ENCODE measurements around the gene KIN.
A peak's percentile ranks its signal among the peaks of the same experiment; 100 is the strongest.
"Not testable (repeated sequence)": the region's sequence is repeated elsewhere in the genome, so short reads cannot be mapped to it uniquely, and the experiment has no call there.

KIN gene, protein sequence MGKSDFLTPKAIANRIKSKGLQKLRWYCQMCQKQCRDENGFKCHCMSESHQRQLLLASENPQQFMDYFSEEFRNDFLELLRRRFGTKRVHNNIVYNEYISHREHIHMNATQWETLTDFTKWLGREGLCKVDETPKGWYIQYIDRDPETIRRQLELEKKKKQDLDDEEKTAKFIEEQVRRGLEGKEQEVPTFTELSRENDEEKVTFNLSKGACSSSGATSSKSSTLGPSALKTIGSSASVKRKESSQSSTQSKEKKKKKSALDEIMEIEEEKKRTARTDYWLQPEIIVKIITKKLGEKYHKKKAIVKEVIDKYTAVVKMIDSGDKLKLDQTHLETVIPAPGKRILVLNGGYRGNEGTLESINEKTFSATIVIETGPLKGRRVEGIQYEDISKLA

GRCh38 chr10:7787857-7788638 lies at the start of gene KIN, which contains the start of gene ATP5F1C:
KIN (minus strand) TSS chr10:7787993; CDS start chr10:7787933, 60 bp downstream.
ATP5F1C (plus strand) TSS chr10:7788177; CDS start chr10:7788208, 31 bp downstream.
- FAIRE-seq = peak; percentile 90

GRCh38 chr10:7836571-7836970 lies 48.8 kb upstream of the KIN start:
- FAIRE-seq = no peak

DNA sequence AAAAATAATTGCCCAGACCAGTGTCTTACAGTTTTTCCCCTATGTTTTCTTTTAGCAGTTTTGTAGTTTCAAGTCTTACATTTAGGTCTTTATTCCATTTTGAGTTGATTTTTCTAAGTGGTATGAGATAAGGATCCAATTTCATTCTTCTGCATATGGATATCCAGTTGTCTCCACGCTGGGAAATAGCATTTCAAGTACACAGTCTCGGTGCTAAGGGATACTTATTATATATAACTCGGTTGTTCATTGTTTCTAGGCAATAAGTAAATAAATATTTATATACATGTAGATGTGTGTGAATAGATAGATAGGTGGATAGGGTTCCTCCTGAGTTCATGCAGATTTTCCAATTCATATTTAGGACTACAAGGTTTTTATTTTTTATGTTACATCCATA lies 46.5 kb upstream of the KIN start:
- FAIRE-seq = no peak

- no peak for FAIRE-seq
Measured at GRCh38 chr10:7833210-7833609, 45.4 kb upstream of the KIN start.

- no peak for FAIRE-seq
Measured at GRCh38 chr10:7832060-7832459, 44.3 kb upstream of the KIN start.

GRCh38 chr10:7829289-7829834 lies 41.6 kb upstream of the KIN start:
- no peak for FAIRE-seq

GRCh38 chr10:7826971-7827370 lies 39.2 kb upstream of the KIN start:
- no peak for FAIRE-seq

GRCh38 chr10:7824251-7824650 lies 36.5 kb upstream of the KIN start:
- no peak for FAIRE-seq

DNA sequence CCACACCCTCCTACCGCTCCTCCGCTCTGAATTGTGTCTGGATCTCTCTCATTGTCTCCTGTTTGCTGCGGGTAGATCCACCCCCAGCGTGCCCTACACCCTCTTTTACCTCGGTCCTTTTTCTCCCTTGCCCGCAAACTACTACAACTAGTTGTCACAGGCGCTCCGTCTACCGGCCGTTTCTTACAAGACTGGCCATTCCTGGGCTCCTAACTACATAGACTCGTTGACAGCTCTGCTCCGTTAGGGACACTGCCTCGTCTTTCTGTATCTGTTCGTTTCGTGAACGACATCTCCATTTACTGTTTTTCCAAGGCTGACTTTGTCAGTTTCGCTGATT lies 31.3 kb upstream of the KIN start:
- FAIRE-seq = no peak

- FAIRE-seq = no peak
Measured at GRCh38 chr10:7818295-7819120, 30.7 kb upstream of the KIN start, which contains the start of gene TAF3. TAF3 (plus strand) TSS chr10:7818505; CDS start chr10:7818710, 205 bp downstream.

GRCh38 chr10:7817984-7818294 lies 30.1 kb upstream of the KIN start:
- no peak for FAIRE-seq

- FAIRE-seq = no peak
Measured at GRCh38 chr10:7817576-7817975, 29.8 kb upstream of the KIN start.

DNA sequence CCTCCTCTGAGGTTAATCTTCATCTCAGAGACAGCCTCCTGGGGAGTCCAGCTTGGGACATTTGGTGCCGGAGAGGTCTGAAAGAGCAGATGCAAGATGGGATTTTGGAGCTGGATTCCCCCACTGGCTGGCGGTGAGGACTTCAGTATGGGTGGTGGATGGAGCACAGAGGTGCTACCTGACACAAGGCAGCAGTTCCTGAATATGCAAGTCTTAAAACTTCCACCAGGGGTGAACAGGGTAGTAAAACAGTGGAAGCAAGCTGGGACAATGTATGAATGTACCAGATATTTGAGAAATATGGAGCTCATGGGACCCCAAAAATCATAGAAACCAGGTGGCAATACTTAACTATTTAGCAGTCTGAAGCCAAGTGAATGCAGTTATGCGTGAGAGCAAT lies 25.7 kb upstream of the KIN start:
- no peak for FAIRE-seq

DNA sequence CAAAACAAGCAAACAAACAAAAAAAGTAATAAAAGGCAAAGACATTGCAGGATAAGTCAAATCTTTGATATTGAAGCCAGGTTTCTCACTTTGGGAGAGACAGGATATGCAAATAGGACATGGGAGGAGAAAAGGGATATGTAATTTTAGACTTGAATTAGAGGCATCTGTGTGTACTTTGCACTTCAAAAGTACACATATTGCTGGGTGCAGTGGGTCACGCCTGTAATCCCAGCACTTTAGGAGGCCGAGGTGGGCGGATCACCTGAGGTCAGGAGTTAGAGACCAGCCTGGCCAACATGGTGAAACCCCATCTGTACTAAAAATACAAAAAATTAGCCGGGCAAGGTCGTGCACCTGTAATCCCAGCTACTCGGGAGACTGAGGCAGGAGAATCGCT lies 23.9 kb upstream of the KIN start:
- not testable (repeated sequence) for FAIRE-seq

- FAIRE-seq = no peak
Measured at GRCh38 chr10:7811000-7811399, 23.2 kb upstream of the KIN start.

DNA sequence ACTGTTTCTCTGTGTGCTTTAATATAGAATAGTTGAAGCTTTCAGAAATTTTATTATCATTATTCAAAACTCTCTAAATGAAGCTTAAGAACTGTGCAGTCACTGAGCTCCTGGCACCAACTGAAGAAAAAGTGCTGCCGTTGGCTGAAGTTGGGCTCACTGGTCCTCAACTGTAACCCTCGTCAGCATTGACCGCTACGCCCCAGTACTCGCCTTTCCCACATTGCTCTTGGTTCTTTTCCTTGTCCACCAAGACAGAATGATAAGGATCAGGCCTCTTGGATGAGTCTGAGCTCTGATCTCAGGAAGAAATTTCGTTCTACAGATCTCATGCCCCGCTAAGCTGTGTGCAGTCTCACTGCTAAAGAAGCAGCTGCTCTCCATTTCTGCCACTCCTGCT lies 22.6 kb upstream of the KIN start:
- FAIRE-seq = no peak

DNA sequence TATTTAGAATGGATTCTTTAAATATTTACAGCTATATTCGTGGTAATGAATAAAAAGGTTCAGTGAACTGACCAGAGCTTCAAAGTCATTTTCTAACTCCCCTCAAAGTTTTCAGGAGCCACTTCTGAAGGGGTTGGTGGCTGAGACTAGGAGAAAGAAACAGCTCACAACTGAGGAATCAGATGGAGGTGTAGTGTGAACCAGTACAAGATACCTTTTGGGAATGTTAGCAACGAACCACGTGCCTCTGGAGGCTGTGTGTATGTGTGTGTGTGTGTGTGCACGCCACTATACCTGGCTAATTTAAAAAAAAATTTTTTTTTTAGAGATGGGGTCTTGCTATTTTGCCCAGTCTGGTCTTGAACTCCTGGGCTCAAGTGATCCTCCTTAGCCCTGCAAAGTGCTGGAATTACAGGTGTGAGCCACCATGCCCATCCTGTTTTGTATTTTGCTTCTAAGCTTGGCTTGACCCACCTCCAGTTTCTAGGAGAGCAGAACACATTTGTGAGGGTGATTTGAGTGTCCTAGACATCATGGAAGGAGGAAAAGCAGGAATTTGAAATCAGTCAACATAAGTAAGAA lies 21.0 kb upstream of the KIN start:
- no peak for FAIRE-seq

- FAIRE-seq = no peak
Measured at GRCh38 chr10:7804741-7805140, 16.9 kb upstream of the KIN start.

- no peak for FAIRE-seq
Measured at GRCh38 chr10:7804216-7804615, 16.4 kb upstream of the KIN start.

- no peak for FAIRE-seq
Measured at GRCh38 chr10:7802606-7803005, 14.8 kb upstream of the KIN start.

DNA sequence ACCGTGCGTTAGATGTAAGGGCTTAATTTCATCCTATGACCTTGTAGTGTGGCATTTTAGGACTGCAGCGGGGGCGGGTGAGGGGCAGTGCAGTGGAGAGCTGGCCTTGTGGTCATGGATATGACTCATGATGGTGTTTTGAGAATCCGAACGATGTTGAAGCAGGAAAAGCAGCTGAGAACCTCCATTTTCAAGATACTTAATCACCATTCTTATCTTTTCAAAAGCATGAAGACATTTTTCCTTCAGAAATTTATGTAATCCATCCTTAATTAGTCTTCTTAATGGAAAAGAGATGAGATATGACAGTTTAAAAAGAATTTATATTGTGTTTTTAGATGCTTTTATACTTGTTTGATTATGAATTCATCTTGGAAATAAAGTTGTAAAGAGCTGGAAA lies 9.8 kb upstream of the KIN start:
- FAIRE-seq = no peak

DNA sequence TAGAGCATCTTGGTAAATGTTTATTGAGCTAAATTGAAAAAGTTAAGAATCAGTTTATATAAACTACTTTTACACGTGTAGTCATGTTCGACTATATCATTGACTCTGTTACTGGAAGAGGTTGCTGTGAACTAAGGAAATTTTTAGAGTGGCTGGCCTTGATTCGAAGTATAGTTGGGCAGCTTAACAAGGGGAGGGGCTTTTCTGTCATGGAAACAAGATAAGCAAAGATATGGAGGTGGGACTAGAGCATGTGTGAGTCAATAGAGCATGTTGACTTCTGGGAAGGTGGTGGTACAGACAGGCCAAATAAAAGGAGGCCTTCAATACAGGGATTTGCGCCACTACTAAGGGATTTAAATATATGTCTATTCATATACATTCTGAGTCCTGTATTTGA lies 7.8 kb upstream of the KIN start:
- no peak for FAIRE-seq

All from endometrium (tissue), 2 donors.